Neural cell (in vitro differentiated cells): ENCODE measurements around the gene OTUD5. TPM values are rescaled to one million over a fixed set of nuclear protein-coding genes. Genes with fewer than 3 reads are reported as not detected.
A peak's percentile ranks its signal among the peaks of the same experiment; 100 is the strongest.

Experiments
- H2AFZ ChIP-seq: fragments of 200-600, 300-800 bp; sonication (generic), shearing (Covaris generic); 2 replicates; pipeline ENCODE4 v1.6.0; 2014; ENCODE audit warnings: low read depth, mild to moderate bottlenecking, antibody characterized with exemption, low read length, moderate library complexity
- H3F3A ChIP-seq: fragments of 200-600 bp; shearing (Covaris generic); 2 replicates; pipeline ENCODE4 v1.6.1; 2016; ENCODE audit warnings: mild to moderate bottlenecking, moderate library complexity, mixed read lengths, antibody characterized with exemption, low read length; ENCODE audit not compliant: insufficient read depth, poor library complexity, severe bottlenecking
- H3K27ac ChIP-seq: fragments of 200-600, 300-800 bp; sonication (generic), shearing (Covaris generic); 2 replicates; pipeline ENCODE4 v1.5.1; 2014; ENCODE audit warnings: mild to moderate bottlenecking, low read length, moderate library complexity
- H3K27me3 ChIP-seq: fragments of 300-800, 200-600 bp; sonication (generic), shearing (Covaris generic); 2 replicates; pipeline ENCODE4 v1.6.0; 2014; ENCODE audit warnings: mild to moderate bottlenecking, low read depth, low read length, moderate library complexity; ENCODE audit not compliant: insufficient read depth
- H3K36me3 ChIP-seq: fragments of 300-800, 200-600 bp; sonication (generic), shearing (Covaris generic); 2 replicates; pipeline ENCODE4 v1.5.1; 2014; ENCODE audit warnings: mild to moderate bottlenecking, antibody characterized with exemption, low read length, moderate library complexity; ENCODE audit not compliant: insufficient read depth
- H3K4me2 ChIP-seq: fragments of 300-800, 200-600 bp; sonication (generic), shearing (Covaris generic); 2 replicates; pipeline ENCODE4 v1.6.0; 2014; ENCODE audit warnings: mild to moderate bottlenecking, low read length
- H3K4me3 ChIP-seq: fragments of 300-800, 200-600 bp; sonication (generic), shearing (Covaris generic); 2 replicates; pipeline ENCODE4 v1.5.1; 2014; ENCODE audit warnings: mild to moderate bottlenecking, low read length, moderate library complexity
- H3K79me2 ChIP-seq: fragments of 200-600 bp; shearing (Covaris generic); replicated peaks from 2 replicates; pipeline ENCODE4 v1.6.0; 2014; ENCODE audit warnings: mild to moderate bottlenecking, low read length, moderate library complexity; ENCODE audit not compliant: insufficient read depth
- H3K9ac ChIP-seq: fragments of 300-800, 200-600 bp; sonication (generic), shearing (Covaris generic); 2 replicates; pipeline ENCODE4 v1.6.1; 2016; ENCODE audit warnings: mild to moderate bottlenecking, low read length, mixed read lengths
- H3K9me2 ChIP-seq: fragments of 200-600 bp; shearing (Covaris generic); 2 replicates; pipeline ENCODE4 v1.6.1; 2016; ENCODE audit warnings: mild to moderate bottlenecking, low read length, mixed read lengths; ENCODE audit not compliant: insufficient read depth
- H3K9me3 ChIP-seq: fragments of 200-600, 300-800 bp; sonication (generic), shearing (Covaris generic); 2 replicates; pipeline ENCODE4 v1.6.1; 2016; ENCODE audit warnings: mild to moderate bottlenecking, mixed run types, low read length, moderate library complexity, mixed read lengths
- H4K20me1 ChIP-seq: fragments of 200-600 bp; shearing (Covaris generic); 2 replicates; pipeline ENCODE4 v1.6.1; 2016; ENCODE audit warnings: mild to moderate bottlenecking, mixed run types; ENCODE audit not compliant: insufficient read depth
- CTCF ChIP-seq: fragments of 450-650 bp; IDR thresholded peaks from 2 replicates; pipeline ENCODE4 v1.5.1; 2014; ENCODE audit warnings: antibody characterized with exemption, mild to moderate bottlenecking, moderate library complexity; ENCODE audit not compliant: poor library complexity, severe bottlenecking
- EP300 ChIP-seq: fragments of 450-650 bp; conservative IDR thresholded peaks from 2 replicates; pipeline ENCODE4 v1.6.1; 2014; ENCODE audit warnings: antibody characterized with exemption, mild to moderate bottlenecking, moderate library complexity; ENCODE audit not compliant: poor library complexity, severe bottlenecking
- EZH2 ChIP-seq: fragments of 200-600, 300-800 bp; shearing (Covaris generic), sonication (generic); IDR thresholded peaks from 2 replicates; pipeline ENCODE4 v1.6.1; 2014; ENCODE audit warnings: antibody characterized with exemption, low read length, borderline replicate concordance, mild to moderate bottlenecking; ENCODE audit not compliant: insufficient read depth, poor library complexity, severe bottlenecking
- MXI1 ChIP-seq: fragments of 450-650 bp; conservative IDR thresholded peaks from 2 replicates; pipeline ENCODE4 v1.6.1; 2014; ENCODE audit warnings: antibody characterized with exemption, mild to moderate bottlenecking; ENCODE audit not compliant: poor library complexity, severe bottlenecking
- POLR2AphosphoS5 ChIP-seq: IDR thresholded peaks from 2 replicates; pipeline ENCODE4 v1.6.1; 2012
- RAD21 ChIP-seq: fragments of 450-650 bp; conservative IDR thresholded peaks from 2 replicates; pipeline ENCODE4 v1.6.1; 2014; ENCODE audit warnings: antibody characterized with exemption, mild to moderate bottlenecking, moderate library complexity
- REST ChIP-seq: IDR thresholded peaks from 2 replicates; pipeline ENCODE4 v1.6.1; 2012; ENCODE audit warnings: borderline replicate concordance
- SMC3 ChIP-seq: fragments of 450-650 bp; conservative IDR thresholded peaks from 2 replicates; pipeline ENCODE4 v1.6.1; 2014; ENCODE audit warnings: antibody characterized with exemption, mild to moderate bottlenecking, moderate library complexity; ENCODE audit not compliant: poor library complexity
- TAF1 ChIP-seq: IDR thresholded peaks from 2 replicates; pipeline ENCODE4 v1.6.1; 2012; ENCODE audit warnings: low read depth
- polyA plus RNA-seq: library from polyadenylated mRNA; depleted of rRNA; stranded (reverse); fragments of >200 nt; gene quantifications from 2 replicates; pipeline ENCODE4 v1.2.3, GENCODE V29; 2014

Gene OTUD5
- polyA plus RNA-seq, 1 donor from 2014 or later = 34.3 TPM

- peak overlapping the region; percentile 97 for H3K27ac ChIP-seq
- peak overlapping the region; percentile 96 for H3K9ac ChIP-seq
- H4K20me1 ChIP-seq = no peaks in the 10 kb centered on the region
- no peaks in the 10 kb centered on the region for H3K9me2 ChIP-seq
- peak overlapping the region; percentile 82 for H3K4me3 ChIP-seq
- peak; percentile 16 for TF ChIP-seq REST
- no peak for TF ChIP-seq EP300
- H3K27me3 ChIP-seq = no peaks in the 10 kb centered on the region
- H3K79me2 ChIP-seq = peaks cover 10% of the 10 kb centered on the region
- H3K4me2 ChIP-seq = peak overlapping the region; percentile 30
- H2AFZ ChIP-seq = no peak overlapping the region
- no peaks in the 10 kb centered on the region for H3K36me3 ChIP-seq
- no peaks in the 10 kb centered on the region for H3F3A ChIP-seq
- H3K9me3 ChIP-seq = no peaks in the 10 kb centered on the region
These were observed 60.2 kb downstream of the OTUD5 start for GRCh38 chrX:48897157-48897624.

GRCh38 chrX:48896611-48897011, 60.8 kb downstream of the OTUD5 start:
- peak overlapping the region; percentile 82 for H3K4me3 ChIP-seq
- no peaks in the 10 kb centered on the region for H3K27me3 ChIP-seq
- H3K36me3 ChIP-seq = no peaks in the 10 kb centered on the region
- TF ChIP-seq REST (no peak), RAD21 (no peak)
- H3K9me3 ChIP-seq = no peaks in the 10 kb centered on the region
- peak overlapping the region; percentile 30 for H3K4me2 ChIP-seq
- no peaks in the 10 kb centered on the region for H3K9me2 ChIP-seq
- H3K27ac ChIP-seq = peak overlapping the region; percentile 97
- H3F3A ChIP-seq = no peaks in the 10 kb centered on the region
- no peaks in the 10 kb centered on the region for H4K20me1 ChIP-seq
- peaks cover 10% of the 10 kb centered on the region for H3K79me2 ChIP-seq
- peak overlapping the region; percentile 96 for H3K9ac ChIP-seq
- H2AFZ ChIP-seq = no peak overlapping the region

GRCh38 chrX:48894891-48895290, 62.5 kb downstream of the OTUD5 start:
- H3K79me2 ChIP-seq = peaks cover 10% of the 10 kb centered on the region
- H3F3A ChIP-seq = no peaks in the 10 kb centered on the region
- no peak overlapping the region for H3K9ac ChIP-seq
- no peaks in the 10 kb centered on the region for H3K36me3 ChIP-seq
- no peak overlapping the region for H3K4me3 ChIP-seq
- H3K9me2 ChIP-seq = no peaks in the 10 kb centered on the region
- no peak overlapping the region for H3K4me2 ChIP-seq
- TF ChIP-seq MXI1 (no peak), TAF1 (no peak), SMC3 (no peak), EZH2 (no peak), POLR2AphosphoS5 (no peak), RAD21 (no peak), EP300 (no peak), CTCF (no peak), REST (no peak)
- no peaks in the 10 kb centered on the region for H4K20me1 ChIP-seq
- no peaks in the 10 kb centered on the region for H3K9me3 ChIP-seq
- no peak overlapping the region for H3K27ac ChIP-seq
- no peak overlapping the region for H2AFZ ChIP-seq
- no peaks in the 10 kb centered on the region for H3K27me3 ChIP-seq
